Thoracic aorta (tissue), 2 donors: ENCODE data around the gene UGT2A1. TPM values are rescaled to one million over a fixed set of nuclear protein-coding genes. Genes with fewer than 3 reads are reported as not detected.

Experiments
- ATAC-seq: fragments of 150-250 bp; one replicate; pipeline ENCODE4 v1.8.0; 2017; ENCODE audit warnings: low read depth; ENCODE audit not compliant: insufficient number of reproducible peaks, low FRiP score
- DNase-seq: peaks from one replicate; pipeline ENCODE4 v3.0.0-alpha.2; 2020; ENCODE audit warnings: low spot score
- H3K27ac ChIP-seq, 2 donors: fragments of 200-600 bp; sonication (generic); 1 replicate in 1 of 2; 2 replicates in 1 of 2; pipeline ENCODE4 v1.5.1; 2016; ENCODE audit warnings: mild to moderate bottlenecking in 2 of 2, moderate library complexity in 2 of 2
- H3K27me3 ChIP-seq: fragments of 200-600 bp; sonication (generic); replicated peaks from 2 replicates; pipeline ENCODE4 v1.6.0; 2016; ENCODE audit warnings: mild to moderate bottlenecking; ENCODE audit not compliant: insufficient read depth
- H3K36me3 ChIP-seq: fragments of 200-600 bp; sonication (generic); one replicate; pipeline ENCODE4 v1.5.1; 2016
- H3K4me1 ChIP-seq, 2 donors: fragments of 200-600 bp; sonication (generic); 1 replicate in 1 of 2; 2 replicates in 1 of 2; pipeline versions ENCODE4 v1.5.1 to v1.6.0; 2016; ENCODE audit warnings: low read depth in 2 of 2, mild to moderate bottlenecking in 1 of 2; ENCODE audit not compliant: control insufficient read depth in 1 of 2
- H3K4me3 ChIP-seq: fragments of 200-600 bp; sonication (generic); 2 replicates; pipeline ENCODE4 v1.5.1; 2016; ENCODE audit warnings: mild to moderate bottlenecking
- H3K9me3 ChIP-seq: fragments of 200-600 bp; sonication (generic); 2 replicates; pipeline ENCODE4 v1.5.1; 2016
- CTCF ChIP-seq: fragments of 200-600 bp; sonication (generic); IDR thresholded peaks from one replicate; pipeline ENCODE4 v1.5.1; 2019; ENCODE audit warnings: antibody characterized with exemption
- total RNA-seq, 2 donors: library from RNA; depleted of rRNA; stranded (reverse); fragments of >200 nt; gene quantifications; one replicate each; pipeline versions ENCODE4 v1.1.0 to v1.2.3, GENCODE V29; 2016

The UGT2A1 gene
- total RNA-seq, 2 donors from 2014 or later, result not detected

GRCh38 chr4:69639542-69639941 lies 13.5 kb downstream of the UGT2A1 start, which contains the start of gene UGT2A2:
Gene UGT2A2 (minus strand): TSS chr4:69639642. CDS start chr4:69639640, 2 bp downstream.
- Histone ChIP-seq H3K9me3 (no peaks in the 10 kb centered on the region), H3K4me1 (no peaks in the 10 kb centered on the region), H3K4me3 (no peak within 1 kb of the TSS), H3K36me3 (no peaks in the 10 kb centered on the region), H3K27ac (no peak within 1 kb of the TSS), H3K27me3 (no peaks in the 10 kb centered on the region)
- DNase-seq (no peak), ATAC-seq (no peak)
- no peak for TF ChIP-seq CTCF

GRCh38 chr4:69617083-69617694 lies 35.9 kb downstream of the UGT2A1 start:
- TF ChIP-seq CTCF, result no peak
- Histone ChIP-seq H3K27me3 (no peaks in the 10 kb centered on the region), H3K36me3 (no peaks in the 10 kb centered on the region), H3K9me3 (no peaks in the 10 kb centered on the region), H3K27ac (no peak overlapping the region), H3K4me3 (no peak overlapping the region), H3K4me1 (no peaks in the 10 kb centered on the region)
- DNase-seq (no peak), ATAC-seq (no peak)

- Histone ChIP-seq H3K9me3 (no peaks in the 10 kb centered on the region), H3K36me3 (no peaks in the 10 kb centered on the region), H3K27ac (no peak overlapping the region), H3K27me3 (no peaks in the 10 kb centered on the region), H3K4me1 (no peaks in the 10 kb centered on the region), H3K4me3 (no peak overlapping the region)
- ATAC-seq (no peak), DNase-seq (no peak)
- no peak for TF ChIP-seq CTCF
Observed at GRCh38 chr4:69610484-69610883, 42.6 kb downstream of the UGT2A1 start.

- H3K9me3 ChIP-seq, result no peaks in the 10 kb centered on the region
- no peak for TF ChIP-seq CTCF
- no peak for DNase-seq
Observed at GRCh38 chr4:69601065-69601464, 52.0 kb downstream of the UGT2A1 start.

GRCh38 chr4:69600013-69600412 lies 53.0 kb downstream of the UGT2A1 start:
- Histone ChIP-seq H3K4me3 (no peak overlapping the region), H3K36me3 (no peaks in the 10 kb centered on the region), H3K9me3 (no peaks in the 10 kb centered on the region), H3K27ac (no peak overlapping the region), H3K27me3 (no peaks in the 10 kb centered on the region), H3K4me1 (no peaks in the 10 kb centered on the region)
- DNase-seq, result no peak
- TF ChIP-seq CTCF, result no peak
- ATAC-seq, result no peak

More at GRCh38 chr4:69601065-69601464, 52.0 kb downstream of the UGT2A1 start:
- no peaks in the 10 kb centered on the region for H3K27me3 ChIP-seq
- H3K27ac ChIP-seq, result no peak overlapping the region
- no peak overlapping the region for H3K4me3 ChIP-seq
- no peaks in the 10 kb centered on the region for H3K36me3 ChIP-seq
- ATAC-seq, result no peak
- no peaks in the 10 kb centered on the region for H3K4me1 ChIP-seq
